HG02642 (cell line): ENCODE data around the gene EPHB2.
"Not testable (repeated sequence)": the region's sequence is repeated elsewhere in the genome, so short reads cannot be mapped to it uniquely, and the experiment has no call there.

ENCODE experiments used
- ATAC-seq: cut with Tn5 transposase; IDR thresholded peaks from one replicate; pipeline ENCODE4 v1.9.1; 2021; ENCODE audit warnings: mild to moderate bottlenecking; ENCODE audit not compliant: unreplicated experiment, poor library complexity

The EPHB2 gene

DNA sequence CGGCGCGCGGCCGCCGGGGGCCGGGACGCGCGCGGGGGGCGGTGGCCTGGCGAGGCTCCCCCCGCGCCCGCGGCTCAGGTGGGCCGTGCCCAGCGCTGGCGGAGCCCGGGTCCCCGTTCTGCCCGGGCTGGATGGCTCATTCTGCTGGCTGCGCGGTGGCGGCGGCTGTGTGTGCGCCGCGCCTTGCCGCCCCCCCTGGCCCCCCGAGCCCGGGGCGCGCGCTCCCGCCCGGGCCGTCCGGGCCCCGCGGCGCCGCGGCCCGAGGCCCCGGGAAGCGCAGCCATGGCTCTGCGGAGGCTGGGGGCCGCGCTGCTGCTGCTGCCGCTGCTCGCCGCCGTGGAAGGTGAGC lies at the start of gene EPHB2:
TSS of gene EPHB2 (plus strand) at position 139 of the 349 bp plus-strand sequence. CDS start at position 283, 144 bp downstream.
- no peak for ATAC-seq

DNA sequence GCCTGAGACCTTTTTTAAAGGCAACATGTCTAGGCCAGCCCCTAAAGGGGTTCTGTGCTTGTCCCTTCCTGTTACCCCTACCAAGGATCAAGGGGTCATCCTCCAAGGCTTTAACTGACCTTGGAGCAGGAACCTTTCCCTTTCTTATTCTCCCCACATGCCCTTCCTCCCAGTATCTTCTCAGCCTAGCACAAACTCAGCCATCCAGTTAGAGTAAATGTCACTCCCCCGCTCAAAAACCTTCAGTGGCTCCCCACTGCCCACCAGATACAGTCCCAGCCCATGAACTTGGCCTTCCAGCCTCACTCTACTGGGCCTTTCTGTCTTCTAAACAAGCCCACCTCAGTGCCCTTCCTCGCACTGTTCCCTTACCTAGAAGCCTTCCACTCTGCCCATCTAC lies 48.8 kb upstream of the EPHB2 start:
- ATAC-seq = no peak

GRCh38 chr1:22662318-22662717 lies 48.3 kb upstream of the EPHB2 start:
- no peak for ATAC-seq

GRCh38 chr1:22662986-22663408 lies 47.6 kb upstream of the EPHB2 start:
- ATAC-seq = no peak

GRCh38 chr1:22665752-22666151 lies 44.9 kb upstream of the EPHB2 start:
- ATAC-seq = no peak

- no peak for ATAC-seq
Observed at GRCh38 chr1:22666412-22666811, 44.2 kb upstream of the EPHB2 start.

DNA sequence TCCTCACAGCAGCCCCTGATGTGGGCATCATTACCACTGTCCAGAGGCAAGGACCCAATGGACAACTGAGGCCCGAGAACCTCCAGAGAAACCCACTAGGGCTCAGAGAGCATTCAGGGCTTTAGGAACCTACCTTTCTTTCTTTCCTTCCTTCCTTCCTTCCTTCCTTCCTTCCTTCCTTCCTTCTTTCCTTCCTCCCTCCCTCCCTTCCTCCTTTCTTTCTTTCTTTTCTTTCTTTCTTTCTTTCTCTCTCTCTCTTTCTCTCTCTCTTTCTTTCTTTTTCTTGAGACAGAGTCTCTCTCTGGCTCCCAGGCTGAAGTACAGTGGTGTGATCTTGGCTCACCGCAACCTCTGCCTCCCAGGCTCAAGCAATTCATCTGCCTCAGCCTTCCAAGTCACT lies 41.8 kb upstream of the EPHB2 start:
- ATAC-seq = not testable (repeated sequence)

- ATAC-seq = no peak
Observed at GRCh38 chr1:22670352-22670975, 40.2 kb upstream of the EPHB2 start.

GRCh38 chr1:22671999-22672398 lies 38.6 kb upstream of the EPHB2 start:
- no peak for ATAC-seq

- ATAC-seq = no peak
Observed at GRCh38 chr1:22673486-22674409, 36.9 kb upstream of the EPHB2 start.

DNA sequence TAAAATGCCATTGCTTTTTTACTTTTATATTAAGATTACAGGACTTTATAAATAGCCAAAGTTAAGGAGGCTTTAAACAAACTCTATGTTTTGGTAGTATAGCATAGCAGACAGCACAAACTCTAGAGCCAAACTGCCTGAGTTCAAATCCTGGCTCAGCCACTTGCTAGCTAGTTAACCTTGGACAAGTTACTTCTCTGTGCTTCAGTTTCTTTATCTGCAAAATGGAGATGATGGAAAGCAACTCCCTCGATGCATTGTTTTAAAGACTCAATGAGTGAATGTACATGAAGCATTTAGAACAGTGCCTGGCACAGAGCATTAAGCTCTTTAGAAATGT lies 36.3 kb upstream of the EPHB2 start:
- no peak for ATAC-seq

GRCh38 chr1:22676151-22676550 lies 34.5 kb upstream of the EPHB2 start:
- ATAC-seq = not testable (repeated sequence)

DNA sequence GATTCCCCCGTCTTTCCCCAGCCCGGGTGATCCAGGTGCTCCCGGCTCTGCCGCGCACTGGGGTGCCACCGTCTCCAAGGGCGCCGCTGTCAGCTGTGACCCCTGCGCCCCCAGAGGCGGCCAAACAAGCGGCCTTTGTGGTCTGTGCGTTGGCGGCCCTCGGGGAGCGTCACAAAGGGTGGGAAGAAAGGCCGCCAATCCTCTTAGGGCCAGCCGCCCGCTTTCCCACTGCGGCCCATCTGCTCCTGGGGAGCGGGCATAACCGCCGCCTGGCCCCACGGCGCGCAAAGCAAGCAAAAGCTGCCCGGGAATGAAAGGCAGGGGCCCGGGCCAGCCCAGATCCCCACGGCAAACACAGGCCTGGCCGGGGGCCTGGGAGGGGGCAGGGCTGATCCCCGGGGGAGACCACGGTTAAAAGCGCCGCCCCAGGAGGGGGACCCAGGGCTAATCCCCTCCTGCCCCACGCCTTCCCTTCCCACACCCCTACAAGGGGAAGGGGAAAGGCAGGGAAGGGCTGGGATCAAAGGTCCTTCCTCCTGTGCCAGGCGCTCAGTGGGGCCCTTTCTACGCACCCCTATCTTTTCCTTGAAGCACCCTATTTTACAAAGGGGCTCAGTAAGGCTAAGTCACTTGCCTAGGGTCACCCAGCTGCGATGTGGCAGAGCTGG lies 33.6 kb upstream of the EPHB2 start:
- no peak for ATAC-seq

DNA sequence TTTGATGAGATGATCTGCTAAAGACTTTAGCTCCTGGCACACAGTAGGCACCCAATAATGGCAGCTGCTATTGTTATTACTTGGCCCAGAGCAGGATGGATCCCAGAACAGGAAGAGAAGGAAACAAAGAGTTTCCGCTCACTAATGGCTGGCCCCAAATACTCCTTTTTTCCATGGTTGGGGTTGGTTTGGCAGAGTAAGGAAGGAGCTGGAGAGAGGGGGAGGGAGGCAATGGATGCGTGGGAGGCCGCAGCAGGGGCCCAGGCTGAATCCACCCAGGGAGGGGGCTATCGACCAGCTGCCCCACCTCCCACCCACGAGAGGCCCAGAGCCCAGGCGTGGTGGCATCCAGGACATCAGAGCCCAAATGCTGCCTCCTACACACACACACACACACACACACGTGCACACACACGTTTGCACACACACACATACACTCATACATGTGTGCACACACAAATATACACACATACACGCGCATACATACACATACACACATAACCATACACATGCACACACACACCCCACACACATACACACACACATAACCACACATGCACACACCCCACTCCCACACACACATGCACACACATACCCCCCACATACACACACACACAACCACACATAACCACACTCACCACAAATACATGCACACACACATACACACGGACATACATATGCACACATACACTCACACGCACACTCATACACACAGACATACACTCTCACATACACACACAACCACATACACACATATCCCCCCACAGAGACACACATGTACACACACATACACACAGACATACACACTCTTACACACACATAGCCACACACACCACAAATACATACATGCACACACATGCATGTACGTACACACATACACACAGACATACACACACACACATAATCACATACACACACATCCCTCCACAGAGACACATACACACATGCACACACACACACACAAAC lies 32.4 kb upstream of the EPHB2 start:
- no peak for ATAC-seq

GRCh38 chr1:22680726-22681125 lies 29.9 kb upstream of the EPHB2 start:
- ATAC-seq = no peak

DNA sequence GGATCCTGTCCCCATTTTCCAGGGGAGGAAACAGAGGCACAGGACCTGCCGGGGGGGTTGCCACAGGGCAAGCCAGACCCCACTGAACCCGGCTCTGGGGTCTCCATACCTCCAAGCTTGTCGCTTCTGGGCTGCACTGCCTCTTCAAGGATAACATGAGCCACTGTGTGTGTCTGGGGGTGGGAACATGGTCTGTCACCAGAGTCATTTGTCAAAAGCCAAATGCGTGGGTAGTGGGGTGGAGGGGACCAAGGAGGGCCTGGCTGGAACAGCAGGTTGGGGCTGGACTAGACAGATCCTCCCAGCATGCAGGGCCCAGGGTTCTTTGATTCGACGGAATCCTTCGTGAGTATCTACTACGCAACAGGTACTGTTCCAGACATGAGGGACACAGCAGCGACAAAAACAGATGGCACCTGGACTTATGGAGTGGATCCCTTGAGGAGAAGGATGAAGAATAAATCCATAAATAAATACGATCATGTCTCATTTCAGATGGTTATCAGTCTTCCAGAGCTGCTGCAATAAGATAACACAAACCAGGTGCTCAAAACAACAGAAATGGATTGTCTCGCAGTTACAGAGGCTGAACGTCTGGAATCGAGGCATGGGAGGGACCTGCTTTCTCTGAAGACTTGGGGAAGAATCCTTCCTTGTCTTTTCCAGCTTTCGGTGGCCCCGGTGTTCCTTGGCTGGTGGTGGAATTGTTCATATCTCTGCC lies 28.9 kb upstream of the EPHB2 start:
- ATAC-seq = no peak

GRCh38 chr1:22683547-22683946 lies 27.1 kb upstream of the EPHB2 start:
- ATAC-seq = no peak

DNA sequence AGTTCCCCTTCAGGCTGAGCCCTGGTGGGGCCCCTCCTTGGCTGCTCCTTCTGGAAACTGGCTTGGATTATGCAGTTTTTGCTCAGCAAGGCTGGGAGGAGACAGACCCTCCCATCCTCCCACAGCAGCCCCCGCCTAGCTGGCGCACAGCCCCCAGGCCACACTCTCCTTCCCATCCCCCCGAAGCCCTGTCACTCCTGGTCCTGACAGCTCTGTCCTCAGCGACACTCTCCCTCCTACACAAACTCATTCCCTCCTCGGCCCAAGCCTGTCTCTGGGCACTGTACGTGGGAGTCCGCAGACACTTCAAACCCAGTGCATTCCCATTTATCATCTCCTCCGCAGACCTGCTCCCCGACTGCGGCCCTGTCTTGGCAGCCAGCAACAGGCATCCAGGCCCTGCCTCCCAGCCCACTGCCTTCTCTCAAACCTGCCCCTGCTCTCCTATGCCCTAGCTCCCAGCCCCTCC lies 25.0 kb upstream of the EPHB2 start:
- no peak for ATAC-seq

- no peak for ATAC-seq
Observed at GRCh38 chr1:22687191-22687590, 23.4 kb upstream of the EPHB2 start.
